ENCODE results near the gene CD7. TPM values are rescaled to one million over a fixed set of nuclear protein-coding genes. Genes with fewer than 3 reads are reported as not detected.
A peak's percentile ranks its signal among the peaks of the same experiment; 100 is the strongest.

The CD7 gene
- total and polyA plus RNA-seq, 9 of the 15 experiments (the other 6 are each of a cell fraction or from before 2014, with no cell fraction given), result 0.21 to 0.35 TPM; not detected in 7

GRCh38 chr17:82345151-82345976 lies 28.0 kb upstream of the CD7 start (continued):
- TF ChIP-seq, protein P1, sequence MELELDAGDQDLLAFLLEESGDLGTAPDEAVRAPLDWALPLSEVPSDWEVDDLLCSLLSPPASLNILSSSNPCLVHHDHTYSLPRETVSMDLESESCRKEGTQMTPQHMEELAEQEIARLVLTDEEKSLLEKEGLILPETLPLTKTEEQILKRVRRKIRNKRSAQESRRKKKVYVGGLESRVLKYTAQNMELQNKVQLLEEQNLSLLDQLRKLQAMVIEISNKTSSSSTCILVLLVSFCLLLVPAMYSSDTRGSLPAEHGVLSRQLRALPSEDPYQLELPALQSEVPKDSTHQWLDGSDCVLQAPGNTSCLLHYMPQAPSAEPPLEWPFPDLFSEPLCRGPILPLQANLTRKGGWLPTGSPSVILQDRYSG (tag; conservative IDR thresholded peaks at IDR 0.05; ENCODE audit: low read depth), result peak; percentile 93
- TF ChIP-seq KDM4B (IDR thresholded peaks at IDR 0.05; ENCODE audit: borderline replicate concordance in 2 of 2, low read depth in 1 of 2) (no peak; a peak in 1 of 4 replicates), ERF (CRISPR knock-in tag; IDR thresholded peaks at IDR 0.05) (peak; percentile 75), CAMTA2 (CRISPR knock-in tag; conservative IDR thresholded peaks at IDR 0.05) (no peak), E2F4 (CRISPR knock-in tag; IDR thresholded peaks at IDR 0.05; ENCODE audit: low read depth) (no peak), NRF1 (conservative IDR thresholded peaks at IDR 0.05 in 1 of 2, IDR thresholded peaks at IDR 0.05 in 1 of 2) (peak in 1 of 2 experiments; percentile 28; a peak in 1 of 4 replicates), C11orf30 (IDR thresholded peaks at IDR 0.05; ENCODE audit: low read depth) (peak; percentile 80), MIER1 (IDR thresholded peaks at IDR 0.05; ENCODE audit: low read depth) (no peak), RNF2 (IDR thresholded peaks at IDR 0.05) (peak; percentile 96), ZNF766 (CRISPR knock-in tag; conservative IDR thresholded peaks at IDR 0.05) (peak; percentile 92), TCF15 (CRISPR knock-in tag; IDR thresholded peaks at IDR 0.05) (peak; percentile 69; the same call in 1 of the 2 replicates), ZNF263 (CRISPR knock-in tag; IDR thresholded peaks at IDR 0.05; ENCODE audit: borderline replicate concordance) (no peak), PRDM10 (IDR thresholded peaks at IDR 0.05; ENCODE audit: partially characterized antibody) (no peak), LEF1 (IDR thresholded peaks at IDR 0.05) (peak; percentile 94; the same call in 1 of the 2 replicates)
- TF ChIP-seq, protein P2, sequence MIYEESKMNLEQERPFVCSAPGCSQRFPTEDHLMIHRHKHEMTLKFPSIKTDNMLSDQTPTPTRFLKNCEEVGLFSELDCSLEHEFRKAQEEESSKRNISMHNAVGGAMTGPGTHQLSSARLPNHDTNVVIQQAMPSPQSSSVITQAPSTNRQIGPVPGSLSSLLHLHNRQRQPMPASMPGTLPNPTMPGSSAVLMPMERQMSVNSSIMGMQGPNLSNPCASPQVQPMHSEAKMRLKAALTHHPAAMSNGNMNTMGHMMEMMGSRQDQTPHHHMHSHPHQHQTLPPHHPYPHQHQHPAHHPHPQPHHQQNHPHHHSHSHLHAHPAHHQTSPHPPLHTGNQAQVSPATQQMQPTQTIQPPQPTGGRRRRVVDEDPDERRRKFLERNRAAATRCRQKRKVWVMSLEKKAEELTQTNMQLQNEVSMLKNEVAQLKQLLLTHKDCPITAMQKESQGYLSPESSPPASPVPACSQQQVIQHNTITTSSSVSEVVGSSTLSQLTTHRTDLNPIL (CRISPR knock-in tag; IDR thresholded peaks at IDR 0.05), result no peak
- TF ChIP-seq, protein P3, sequence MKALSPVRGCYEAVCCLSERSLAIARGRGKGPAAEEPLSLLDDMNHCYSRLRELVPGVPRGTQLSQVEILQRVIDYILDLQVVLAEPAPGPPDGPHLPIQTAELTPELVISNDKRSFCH (CRISPR knock-in tag; IDR thresholded peaks at IDR 0.05), result 0 out of 2 replicates have a peak, but pooled peaks have one; percentile 47
- TF ChIP-seq, protein P3 (tag; IDR thresholded peaks at IDR 0.05), result peak; percentile 98

Measured in K562 (cell line).